HG03558 (cell line): ENCODE data around the gene PSME3IP1.
"Not testable (repeated sequence)": the region's sequence is repeated elsewhere in the genome, so short reads cannot be mapped to it uniquely, and the experiment has no call there.

ENCODE experiments used
- ATAC-seq: cut with Tn5 transposase; IDR thresholded peaks from one replicate; pipeline ENCODE4 v1.9.1; 2021; ENCODE audit warnings: moderate number of reproducible peaks; ENCODE audit not compliant: unreplicated experiment; ENCODE audit errors: extremely low read depth

PSME3IP1 gene

DNA sequence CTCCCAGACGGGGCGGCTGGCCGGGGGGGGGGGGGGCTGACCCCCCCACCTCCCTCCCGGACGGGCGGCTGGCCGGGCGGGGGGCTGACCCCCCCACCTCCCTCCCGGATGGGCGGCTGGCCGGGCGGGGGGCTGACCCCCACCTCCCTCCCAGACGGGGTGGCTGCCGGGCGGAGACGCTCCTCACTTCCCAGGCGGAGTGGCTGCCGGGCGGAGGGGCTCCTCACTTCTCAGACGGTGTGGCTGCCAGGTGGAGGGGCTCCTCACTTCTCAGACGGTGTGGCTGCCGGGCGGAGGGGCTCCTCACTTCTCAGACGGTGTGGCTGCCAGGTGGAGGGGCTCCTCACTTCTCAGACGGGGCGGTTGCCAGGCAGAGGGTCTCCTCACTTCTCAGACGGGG is 15.1 kb upstream of the PSME3IP1 start:
- not testable (repeated sequence) for ATAC-seq

- ATAC-seq, result not testable (repeated sequence)
These were observed 14.5 kb upstream of the PSME3IP1 start for GRCh38 chr16:57200321-57200720.

DNA sequence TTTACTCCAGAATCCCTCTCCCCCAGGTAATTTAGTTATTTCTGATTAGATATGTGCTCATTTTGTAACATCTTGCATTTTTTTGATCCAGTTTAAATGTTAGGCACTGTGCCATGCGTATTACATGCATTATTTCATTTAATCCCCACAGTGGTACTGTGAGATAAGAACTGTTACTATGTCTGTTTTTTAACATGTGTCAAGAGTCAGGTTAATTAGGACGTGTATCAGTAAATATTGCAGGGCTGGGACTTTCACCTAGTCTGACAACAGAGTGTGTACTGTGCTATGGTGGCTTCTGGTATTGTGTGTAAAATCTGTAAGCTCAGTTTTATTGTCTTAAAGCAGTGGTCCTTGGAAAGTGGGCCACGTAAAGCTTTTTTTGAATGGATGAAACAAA is 10.9 kb upstream of the PSME3IP1 start:
- no peak for ATAC-seq

GRCh38 chr16:57196286-57196685 is 10.4 kb upstream of the PSME3IP1 start:
- ATAC-seq, result no peak

DNA sequence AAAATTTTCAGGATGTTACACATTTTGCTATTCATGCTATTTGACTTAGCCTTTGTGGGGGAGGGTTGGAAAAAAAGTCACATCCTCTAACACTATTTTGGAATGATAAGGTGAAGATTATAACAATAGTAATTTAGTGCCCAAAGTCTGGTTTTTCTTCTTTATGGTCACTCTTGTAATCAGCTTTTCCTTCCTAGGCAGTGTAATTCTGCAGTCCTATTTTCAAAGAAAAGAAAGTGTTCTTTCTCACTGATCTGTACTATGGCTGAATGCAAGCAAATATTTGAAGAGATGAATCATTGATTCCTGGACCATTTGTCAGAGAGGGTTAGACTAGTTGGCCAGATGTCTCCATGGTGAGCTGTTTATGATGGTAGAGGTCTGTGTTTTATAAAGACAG is 8.7 kb upstream of the PSME3IP1 start:
- ATAC-seq, result no peak

- ATAC-seq, result no peak
These were observed 7.1 kb upstream of the PSME3IP1 start for GRCh38 chr16:57192720-57193486.

DNA sequence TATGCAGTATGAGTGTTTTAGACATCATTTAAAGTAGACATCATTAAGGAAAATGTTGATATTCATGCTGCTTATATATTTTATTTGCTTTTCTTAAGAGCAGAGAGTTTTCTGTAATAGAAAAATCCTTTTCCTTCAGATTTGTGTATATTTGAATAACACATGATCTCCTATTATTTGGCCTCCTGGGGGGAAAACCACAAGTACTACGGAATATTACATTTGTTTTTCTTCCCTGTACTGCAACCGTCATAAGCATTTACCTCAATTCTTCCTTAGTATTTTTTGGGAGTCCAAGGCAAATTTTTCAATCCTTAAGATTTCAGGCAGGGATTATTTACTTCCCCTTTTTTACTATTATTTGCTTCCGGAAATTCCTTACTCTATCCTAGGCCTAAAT is 6.3 kb upstream of the PSME3IP1 start:
- no peak for ATAC-seq

GRCh38 chr16:57191056-57191571 is 5.3 kb upstream of the PSME3IP1 start:
- ATAC-seq, result no peak

- ATAC-seq, result no peak
These were observed 4.3 kb upstream of the PSME3IP1 start for GRCh38 chr16:57190136-57190535.

DNA sequence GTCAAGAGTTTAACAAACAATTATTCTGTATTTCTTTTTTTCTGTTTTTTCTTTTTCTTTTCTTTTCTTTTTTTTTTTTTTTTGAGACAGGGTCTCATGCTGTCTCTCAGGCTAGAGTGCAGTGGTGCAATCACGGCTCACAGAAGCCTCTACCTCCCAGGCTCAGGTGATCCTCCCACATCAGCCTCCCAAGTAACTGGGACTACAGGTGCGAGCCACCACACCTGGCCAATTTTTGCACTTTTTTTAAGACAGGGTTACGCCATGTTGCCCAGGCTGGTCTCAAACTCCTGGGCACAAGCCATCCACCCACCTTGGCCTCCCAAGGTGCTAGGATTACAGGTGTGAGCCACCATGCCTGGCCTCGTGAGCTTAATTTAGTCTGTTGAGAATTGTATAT is 3.7 kb upstream of the PSME3IP1 start:
- not testable (repeated sequence) for ATAC-seq

GRCh38 chr16:57188711-57189002 is 2.8 kb upstream of the PSME3IP1 start:
- ATAC-seq, result no peak

GRCh38 chr16:57187902-57188710 is 2.3 kb upstream of the PSME3IP1 start:
- not testable (repeated sequence) for ATAC-seq

DNA sequence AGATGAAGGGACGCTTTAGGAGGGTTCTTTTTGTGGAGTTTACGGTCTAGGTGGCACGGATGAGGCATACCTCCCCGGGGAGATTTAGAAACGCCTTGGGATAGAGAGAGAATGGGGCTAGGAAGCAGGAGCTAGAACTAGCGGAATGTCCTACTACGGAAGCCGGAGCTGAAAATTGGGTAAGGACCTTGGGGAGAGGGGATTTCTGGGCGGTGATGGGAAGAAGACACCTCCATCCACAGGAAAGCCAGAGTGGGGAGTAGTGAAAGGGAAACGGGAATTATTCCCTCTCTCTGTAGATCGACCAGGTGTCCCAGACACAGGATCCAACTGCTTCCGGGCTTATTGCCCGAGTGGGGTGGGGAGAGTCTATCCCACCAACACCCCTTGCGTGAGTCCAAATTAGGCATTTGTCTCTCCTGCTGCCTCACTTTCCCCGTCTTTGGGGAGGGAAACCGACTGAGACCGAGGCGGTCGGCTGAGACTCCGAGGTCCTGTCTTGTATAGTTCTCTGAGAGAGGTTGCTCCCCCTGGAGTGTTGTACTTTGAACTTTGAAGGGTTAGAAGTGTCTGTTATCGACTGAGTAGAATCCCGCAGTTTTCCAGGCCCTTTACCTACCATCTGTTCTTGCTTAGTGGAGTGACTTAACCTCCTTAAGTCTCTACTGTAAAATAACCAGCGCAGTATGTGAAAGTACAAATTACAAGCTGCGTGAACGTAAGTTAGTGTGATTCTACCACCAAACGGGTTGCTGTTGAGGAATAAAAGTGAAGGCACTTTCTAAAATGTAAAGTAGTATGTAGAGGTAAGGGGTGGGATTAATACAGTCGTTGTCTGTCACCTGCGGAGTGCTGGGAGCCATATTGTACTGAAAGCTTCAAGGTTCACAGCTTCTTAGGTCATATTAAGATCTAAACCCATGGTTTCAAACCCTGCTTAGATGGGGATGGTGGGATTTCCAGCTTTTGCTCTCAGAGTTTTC is 1.3 kb upstream of the PSME3IP1 start:
- no peak for ATAC-seq

DNA sequence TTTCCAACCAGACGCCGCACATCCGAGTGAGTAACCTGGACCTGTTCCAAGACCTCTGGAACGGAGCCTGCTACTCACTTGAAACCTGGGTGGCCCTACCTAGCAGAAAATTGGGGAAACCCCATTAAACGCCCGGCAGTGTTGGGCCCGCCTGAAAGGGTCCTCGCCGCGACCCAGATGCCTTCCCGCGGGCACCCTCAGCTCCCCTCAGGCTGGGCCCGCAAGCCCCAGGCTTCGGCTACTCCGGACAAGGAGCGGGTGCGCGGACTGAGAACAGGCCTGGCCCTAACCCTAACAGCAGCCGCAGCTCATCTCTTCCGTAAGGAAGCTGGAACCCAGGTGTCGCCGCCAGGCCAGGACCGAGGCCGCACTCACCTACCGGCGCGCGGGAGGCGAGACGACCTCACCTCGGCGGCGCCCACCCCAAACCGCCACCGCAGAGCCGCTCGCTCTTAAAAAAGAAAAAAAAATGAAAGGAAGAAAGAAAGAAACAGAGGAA is 344 bp downstream of the PSME3IP1 start:
- ATAC-seq, result peak; percentile 16

DNA sequence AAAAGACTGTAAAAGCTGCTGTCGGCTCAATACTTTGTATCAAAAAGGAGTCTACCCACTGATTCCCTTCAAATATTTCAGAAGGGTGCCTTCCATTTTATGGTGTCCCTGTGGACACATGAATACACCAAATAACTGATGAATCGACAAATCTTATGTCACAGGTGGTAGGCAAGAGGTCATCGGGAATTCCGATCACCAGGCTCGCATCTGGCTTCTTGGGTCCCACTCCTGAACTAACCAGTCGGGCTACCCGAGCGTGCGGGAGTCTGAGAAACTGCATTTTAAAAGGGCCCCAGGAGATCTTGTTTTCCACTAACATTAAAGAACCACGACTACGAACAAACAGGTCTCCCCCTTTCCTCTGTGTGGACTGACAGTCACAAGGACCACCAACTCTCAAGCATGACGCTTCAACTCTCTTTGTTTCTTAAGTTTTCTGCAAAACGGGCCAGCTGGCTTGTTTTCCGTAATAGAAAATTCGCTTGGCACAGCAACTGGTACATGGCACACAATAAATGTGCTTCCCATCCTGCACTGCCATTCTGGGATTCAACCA is 873 bp downstream of the PSME3IP1 start:
- ATAC-seq, result no peak

DNA sequence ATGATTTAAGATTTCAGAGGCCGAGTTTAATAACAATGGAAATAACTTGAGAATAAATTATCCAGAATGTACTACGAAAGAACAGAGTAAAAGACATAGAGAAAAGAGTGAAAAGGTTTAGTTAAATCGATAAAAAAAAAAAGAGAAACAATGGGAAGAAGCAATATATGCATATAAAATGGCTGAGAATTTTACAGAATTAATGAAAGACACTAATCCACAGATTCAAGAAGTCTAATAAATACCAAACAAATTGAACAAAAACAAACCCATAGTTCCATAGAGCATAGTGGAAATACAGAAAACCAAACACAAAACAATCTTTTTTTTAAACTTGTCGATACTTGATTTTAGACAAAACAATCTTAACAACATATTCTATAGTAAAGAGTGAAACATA is 1.7 kb downstream of the PSME3IP1 start:
- ATAC-seq, result no peak

DNA sequence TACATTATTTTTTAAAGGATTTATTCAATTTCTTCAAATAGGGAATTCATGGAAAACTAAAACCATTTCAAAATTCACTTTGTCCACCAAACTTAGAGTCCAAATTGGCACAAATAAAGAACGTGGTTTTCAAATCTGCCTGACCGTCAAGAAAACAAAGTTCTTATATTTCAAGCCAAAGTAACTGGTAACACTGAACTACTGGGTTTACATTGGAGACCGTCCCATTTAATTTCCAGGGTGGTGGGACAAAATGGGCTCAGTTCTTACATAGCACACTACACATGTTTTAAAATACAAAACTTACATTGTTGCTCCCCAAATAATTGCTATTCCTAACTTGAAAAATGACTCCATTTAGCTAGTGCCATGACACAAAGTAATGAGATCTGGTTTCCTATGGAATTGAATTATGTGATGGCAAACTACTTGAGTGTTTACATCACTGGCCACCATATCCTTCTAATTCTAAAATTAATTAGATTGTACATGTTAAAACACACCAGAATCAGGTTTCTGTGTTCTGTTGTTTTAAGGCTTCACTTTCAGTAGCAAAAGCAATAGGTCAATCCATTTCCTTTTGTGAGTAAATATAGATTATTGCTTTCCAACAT is 6.5 kb downstream of the PSME3IP1 start:
- ATAC-seq, result no peak

GRCh38 chr16:57178793-57179212 is 7.0 kb downstream of the PSME3IP1 start:
- ATAC-seq, result no peak

GRCh38 chr16:57178196-57178595 is 7.6 kb downstream of the PSME3IP1 start:
- ATAC-seq, result no peak
